Measurements from ENCODE around the gene CCL8.

The CCL8 gene

DNA sequence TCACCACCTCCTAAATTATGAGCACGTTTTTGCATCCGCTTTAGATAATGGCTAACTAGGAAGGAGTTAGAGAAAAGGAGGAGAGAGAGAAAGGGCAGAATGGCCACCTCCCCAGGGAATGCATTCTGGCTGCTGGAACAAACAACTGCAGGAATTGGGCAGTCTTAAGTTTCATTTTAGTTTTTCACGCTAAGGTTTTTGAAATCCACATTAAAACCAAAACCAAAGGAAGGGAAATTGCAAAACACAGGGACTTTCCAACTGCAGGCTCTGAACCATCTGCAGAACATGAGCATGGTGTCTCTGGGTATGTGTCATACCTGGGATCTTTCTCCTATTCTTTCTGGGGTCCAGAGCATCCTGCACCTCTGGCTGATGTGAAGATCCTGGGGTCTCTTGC lies 12.1 kb upstream of the CCL8 start:
- Histone ChIP-seq H3K9me3 (ENCODE audit: insufficient read depth, low read length, severe bottlenecking) (no peaks in the 10 kb centered on the region), H3K36me3 (ENCODE audit: insufficient read depth, low read length) (no peaks in the 10 kb centered on the region), H3K27ac (ENCODE audit: low read length) (no peak overlapping the region), H2AFZ (ENCODE audit: low read depth, low read length) (no peak overlapping the region), H3K4me2 (ENCODE audit: insufficient read depth, low read length) (no peak overlapping the region), H3K4me1 (ENCODE audit: insufficient read depth, low read length) (no peaks in the 10 kb centered on the region), H3K4me3 (ENCODE audit: low read depth in 1 of 2, low read length in 2 of 2) (no peak overlapping the region), H3K9ac (ENCODE audit: low read depth, low read length) (no peak overlapping the region), H3K27me3 (ENCODE audit: insufficient read depth, low read length, poor library complexity) (peaks cover 5% of the 10 kb centered on the region), H3K79me2 (ENCODE audit: insufficient read depth, low read length) (no peaks in the 10 kb centered on the region), H4K20me1 (ENCODE audit: insufficient read depth, low read length) (no peaks in the 10 kb centered on the region)
- DNase-seq, result no peak
- TF ChIP-seq, protein P1, sequence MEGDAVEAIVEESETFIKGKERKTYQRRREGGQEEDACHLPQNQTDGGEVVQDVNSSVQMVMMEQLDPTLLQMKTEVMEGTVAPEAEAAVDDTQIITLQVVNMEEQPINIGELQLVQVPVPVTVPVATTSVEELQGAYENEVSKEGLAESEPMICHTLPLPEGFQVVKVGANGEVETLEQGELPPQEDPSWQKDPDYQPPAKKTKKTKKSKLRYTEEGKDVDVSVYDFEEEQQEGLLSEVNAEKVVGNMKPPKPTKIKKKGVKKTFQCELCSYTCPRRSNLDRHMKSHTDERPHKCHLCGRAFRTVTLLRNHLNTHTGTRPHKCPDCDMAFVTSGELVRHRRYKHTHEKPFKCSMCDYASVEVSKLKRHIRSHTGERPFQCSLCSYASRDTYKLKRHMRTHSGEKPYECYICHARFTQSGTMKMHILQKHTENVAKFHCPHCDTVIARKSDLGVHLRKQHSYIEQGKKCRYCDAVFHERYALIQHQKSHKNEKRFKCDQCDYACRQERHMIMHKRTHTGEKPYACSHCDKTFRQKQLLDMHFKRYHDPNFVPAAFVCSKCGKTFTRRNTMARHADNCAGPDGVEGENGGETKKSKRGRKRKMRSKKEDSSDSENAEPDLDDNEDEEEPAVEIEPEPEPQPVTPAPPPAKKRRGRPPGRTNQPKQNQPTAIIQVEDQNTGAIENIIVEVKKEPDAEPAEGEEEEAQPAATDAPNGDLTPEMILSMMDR (IDR thresholded peaks at IDR 0.05; ENCODE audit: borderline replicate concordance, extremely low read depth, low read length, poor library complexity, severe bottlenecking), result no peak
- no peak for TF ChIP-seq EZH2 (IDR thresholded peaks at IDR 0.05; ENCODE audit: borderline replicate concordance, low read depth, low read length, severe bottlenecking)
- no peak for ATAC-seq (ENCODE audit: insufficient read depth, low read depth)

DNA sequence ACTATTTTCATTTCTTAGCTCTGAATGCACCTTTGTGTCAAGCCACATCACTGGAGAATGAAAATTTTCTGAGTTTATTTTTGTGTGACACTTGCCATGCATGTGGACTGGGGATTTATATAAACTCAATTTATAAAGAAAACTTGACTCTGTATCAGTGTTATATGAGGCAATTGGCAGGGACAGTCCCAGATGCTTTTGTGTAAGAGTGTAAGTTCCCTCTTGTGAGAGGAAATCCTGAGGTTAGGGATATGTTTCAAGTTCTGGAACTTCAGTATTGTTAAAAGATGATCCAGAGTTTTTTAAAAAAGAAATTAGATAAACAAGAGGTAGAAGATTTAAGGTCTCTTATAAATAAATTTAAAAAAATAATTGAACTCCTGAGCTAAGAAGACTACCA lies 10.9 kb upstream of the CCL8 start:
- Histone ChIP-seq H3K36me3 (ENCODE audit: insufficient read depth, low read length) (no peaks in the 10 kb centered on the region), H3K79me2 (ENCODE audit: insufficient read depth, low read length) (no peaks in the 10 kb centered on the region), H4K20me1 (ENCODE audit: insufficient read depth, low read length) (no peaks in the 10 kb centered on the region), H3K4me1 (ENCODE audit: insufficient read depth, low read length) (no peaks in the 10 kb centered on the region), H3K27ac (ENCODE audit: low read length) (no peak overlapping the region), H3K27me3 (ENCODE audit: insufficient read depth, low read length, poor library complexity) (peaks cover 5% of the 10 kb centered on the region), H2AFZ (ENCODE audit: low read depth, low read length) (no peak overlapping the region), H3K4me3 (ENCODE audit: low read depth in 1 of 2, low read length in 2 of 2) (no peak overlapping the region), H3K4me2 (ENCODE audit: insufficient read depth, low read length) (no peak overlapping the region), H3K9me3 (ENCODE audit: insufficient read depth, low read length, severe bottlenecking) (no peaks in the 10 kb centered on the region), H3K9ac (ENCODE audit: low read depth, low read length) (no peak overlapping the region)
- TF ChIP-seq, protein P1 (IDR thresholded peaks at IDR 0.05; ENCODE audit: borderline replicate concordance, extremely low read depth, low read length, poor library complexity, severe bottlenecking), result no peak
- no peak for TF ChIP-seq EZH2 (IDR thresholded peaks at IDR 0.05; ENCODE audit: borderline replicate concordance, low read depth, low read length, severe bottlenecking)
- DNase-seq (no peak), ATAC-seq (ENCODE audit: insufficient read depth, low read depth) (no peak)

DNA sequence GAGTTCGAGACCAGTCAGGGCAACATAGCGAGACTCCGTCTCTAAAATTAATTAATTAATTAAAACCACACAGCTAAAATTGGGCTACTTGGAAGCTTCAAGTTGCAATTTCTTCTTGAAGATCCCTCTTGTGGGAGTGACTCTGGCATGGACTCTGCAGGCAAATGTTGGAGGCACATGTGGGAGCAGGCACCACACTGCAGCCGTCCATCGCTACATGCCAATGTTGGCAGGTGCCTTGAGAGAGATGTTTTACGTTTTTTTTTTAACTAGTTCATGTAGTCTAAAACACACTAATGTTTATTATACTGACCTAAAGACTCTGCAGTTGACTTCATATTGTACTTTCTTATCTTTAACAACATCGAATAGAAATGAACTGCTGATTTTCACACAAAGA lies 7.9 kb upstream of the CCL8 start:
- Histone ChIP-seq H3K36me3 (ENCODE audit: insufficient read depth, low read length) (no peaks in the 10 kb centered on the region), H3K9ac (ENCODE audit: low read depth, low read length) (no peak overlapping the region), H2AFZ (ENCODE audit: low read depth, low read length) (no peak overlapping the region), H3K27ac (ENCODE audit: low read length) (no peak overlapping the region), H4K20me1 (ENCODE audit: insufficient read depth, low read length) (no peaks in the 10 kb centered on the region), H3K27me3 (ENCODE audit: insufficient read depth, low read length, poor library complexity) (peaks cover 13% of the 10 kb centered on the region), H3K4me3 (ENCODE audit: low read depth in 1 of 2, low read length in 2 of 2) (no peak overlapping the region), H3K4me2 (ENCODE audit: insufficient read depth, low read length) (no peak overlapping the region), H3K4me1 (ENCODE audit: insufficient read depth, low read length) (no peaks in the 10 kb centered on the region), H3K79me2 (ENCODE audit: insufficient read depth, low read length) (no peaks in the 10 kb centered on the region), H3K9me3 (ENCODE audit: insufficient read depth, low read length, severe bottlenecking) (no peaks in the 10 kb centered on the region)
- TF ChIP-seq, protein P1 (IDR thresholded peaks at IDR 0.05; ENCODE audit: borderline replicate concordance, extremely low read depth, low read length, poor library complexity, severe bottlenecking), result no peak
- TF ChIP-seq EZH2 (IDR thresholded peaks at IDR 0.05; ENCODE audit: borderline replicate concordance, low read depth, low read length, severe bottlenecking), result no peak
- ATAC-seq (ENCODE audit: insufficient read depth, low read depth), result no peak
- no peak for DNase-seq

DNA sequence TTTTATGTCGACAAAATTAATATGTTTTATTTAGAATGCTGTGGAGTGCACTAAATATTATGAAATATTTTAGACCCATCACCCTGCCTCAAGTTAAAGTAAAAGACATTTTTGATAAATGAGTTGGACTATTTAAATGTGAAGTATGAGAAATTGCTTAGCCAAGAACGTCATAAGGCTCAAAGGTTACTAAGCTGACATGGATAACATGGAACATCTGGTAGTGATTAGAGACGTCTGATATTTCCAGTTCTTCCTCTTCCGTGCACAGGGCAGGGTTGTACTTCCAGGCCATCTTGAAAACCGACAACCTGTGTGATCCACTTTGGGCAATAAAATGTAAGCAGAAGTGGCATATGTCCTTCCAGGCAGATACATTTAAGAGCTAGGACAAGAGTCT lies 7.2 kb upstream of the CCL8 start:
- no peak overlapping the region for H2AFZ ChIP-seq (ENCODE audit: low read depth, low read length)
- H4K20me1 ChIP-seq (ENCODE audit: insufficient read depth, low read length), result no peaks in the 10 kb centered on the region
- DNase-seq (no peak), ATAC-seq (ENCODE audit: insufficient read depth, low read depth) (no peak)
- H3K27me3 ChIP-seq (ENCODE audit: insufficient read depth, low read length, poor library complexity), result peaks cover 13% of the 10 kb centered on the region
- no peaks in the 10 kb centered on the region for H3K79me2 ChIP-seq (ENCODE audit: insufficient read depth, low read length)
- no peak overlapping the region for H3K27ac ChIP-seq (ENCODE audit: low read length)
- no peaks in the 10 kb centered on the region for H3K4me1 ChIP-seq (ENCODE audit: insufficient read depth, low read length)
- H3K36me3 ChIP-seq (ENCODE audit: insufficient read depth, low read length), result no peaks in the 10 kb centered on the region
- no peaks in the 10 kb centered on the region for H3K9me3 ChIP-seq (ENCODE audit: insufficient read depth, low read length, severe bottlenecking)
- TF ChIP-seq, protein P1 (IDR thresholded peaks at IDR 0.05; ENCODE audit: borderline replicate concordance, extremely low read depth, low read length, poor library complexity, severe bottlenecking), result no peak
- TF ChIP-seq EZH2 (IDR thresholded peaks at IDR 0.05; ENCODE audit: borderline replicate concordance, low read depth, low read length, severe bottlenecking), result no peak
- H3K4me3 ChIP-seq (ENCODE audit: low read depth in 1 of 2, low read length in 2 of 2), result no peak overlapping the region
- H3K9ac ChIP-seq (ENCODE audit: low read depth, low read length), result no peak overlapping the region
- H3K4me2 ChIP-seq (ENCODE audit: insufficient read depth, low read length), result no peak overlapping the region

Measured in DND-41 (cell line).